DMS53 treated with DMSO at 0.1 percent for 48 hours (cell line): Measurements from ENCODE around the gene LRFN2.

Source experiments
- DNase-seq: peaks from one replicate; lab custom pipeline; 2025; ENCODE audit not compliant: unreplicated experiment; lab: John Stamatoyannopoulos, UW

LRFN2 gene

DNA sequence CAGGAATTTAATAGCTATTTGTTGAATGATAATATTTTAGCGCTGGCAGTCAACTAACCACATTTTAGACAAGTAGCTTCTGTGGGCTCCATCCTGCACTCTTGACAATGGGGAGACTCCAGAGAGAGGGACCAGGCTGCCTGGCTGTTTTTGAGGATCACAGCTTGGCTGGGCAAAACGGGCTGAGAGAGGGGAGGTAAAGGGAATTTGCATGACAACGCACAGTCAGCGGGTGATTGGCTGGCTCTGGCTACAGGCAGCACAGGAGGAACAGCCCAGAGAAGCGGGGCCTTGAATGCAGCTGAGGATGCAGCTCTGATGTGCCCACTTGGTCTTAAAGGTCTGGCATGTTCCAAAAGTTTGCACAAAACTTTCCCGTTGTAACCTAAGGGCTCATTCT is 41.2 kb downstream of the LRFN2 start:
- DNase-seq, result no peak

DNA sequence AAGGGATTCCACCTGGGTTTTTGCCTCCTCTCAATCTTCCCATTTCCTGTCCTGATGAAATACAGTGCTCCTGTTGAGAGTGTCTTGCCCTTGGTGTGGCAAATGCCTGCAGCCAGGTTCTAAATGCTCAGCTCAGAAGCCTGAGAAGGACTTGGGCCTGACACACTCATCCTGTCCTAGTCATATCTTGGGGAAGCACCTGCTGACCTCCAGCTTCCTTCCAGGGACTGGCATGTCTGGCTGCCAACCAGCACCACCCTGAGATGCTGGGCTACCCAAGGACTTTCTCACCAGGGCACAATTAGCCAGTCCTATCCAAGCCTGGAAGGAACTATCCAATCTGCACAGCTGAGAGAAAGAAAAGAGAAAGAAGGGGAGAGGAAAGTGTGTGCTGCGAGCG is 43.4 kb downstream of the LRFN2 start:
- DNase-seq, result no peak

DNA sequence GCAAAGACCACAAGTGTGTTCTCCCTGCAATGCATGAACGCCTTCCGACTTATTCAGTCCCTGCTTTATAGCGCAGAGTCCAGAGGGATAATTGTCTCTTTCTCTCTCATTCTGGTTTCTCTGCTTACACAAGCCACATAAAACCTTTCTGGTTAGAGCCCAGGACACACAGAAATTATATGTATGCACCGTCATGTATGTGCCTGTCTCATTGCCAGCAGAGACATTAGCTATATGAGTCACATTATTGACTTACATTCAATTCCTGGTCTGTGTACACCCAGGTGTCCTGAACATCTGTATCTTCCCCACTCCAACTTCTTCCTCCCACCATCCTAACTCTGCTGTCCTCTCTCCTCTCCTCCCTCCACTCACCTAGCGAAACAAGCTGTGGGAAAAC is 44.0 kb downstream of the LRFN2 start:
- no peak for DNase-seq

DNA sequence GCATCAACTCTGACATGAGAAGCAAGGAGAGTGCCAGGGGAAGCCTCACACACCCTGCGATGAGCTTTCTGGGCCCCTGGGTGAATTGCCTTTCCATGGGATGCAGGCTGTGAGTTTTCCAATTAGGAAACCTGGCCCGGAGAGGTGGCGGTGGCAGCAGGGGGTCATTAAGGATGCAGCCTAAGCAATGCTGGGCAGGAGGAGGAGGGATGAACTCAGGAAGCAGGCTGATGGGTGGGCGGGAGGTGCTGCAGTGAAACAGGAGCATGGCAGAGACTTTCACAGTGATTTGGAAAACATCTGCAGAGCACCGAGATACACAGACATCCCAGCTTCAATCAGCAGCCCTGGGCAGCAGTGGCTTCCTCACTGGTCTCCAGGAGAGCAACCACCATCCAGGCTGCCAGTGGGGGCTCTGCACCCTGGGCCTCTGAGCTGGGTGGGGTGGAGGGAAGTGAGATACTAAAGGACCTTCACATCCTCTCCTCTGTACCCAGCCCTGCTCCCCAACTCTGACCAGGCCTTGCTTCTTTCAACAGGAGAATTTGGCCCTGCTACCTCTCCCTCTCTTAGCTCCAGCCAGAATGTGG is 44.9 kb downstream of the LRFN2 start:
- DNase-seq, result no peak

DNA sequence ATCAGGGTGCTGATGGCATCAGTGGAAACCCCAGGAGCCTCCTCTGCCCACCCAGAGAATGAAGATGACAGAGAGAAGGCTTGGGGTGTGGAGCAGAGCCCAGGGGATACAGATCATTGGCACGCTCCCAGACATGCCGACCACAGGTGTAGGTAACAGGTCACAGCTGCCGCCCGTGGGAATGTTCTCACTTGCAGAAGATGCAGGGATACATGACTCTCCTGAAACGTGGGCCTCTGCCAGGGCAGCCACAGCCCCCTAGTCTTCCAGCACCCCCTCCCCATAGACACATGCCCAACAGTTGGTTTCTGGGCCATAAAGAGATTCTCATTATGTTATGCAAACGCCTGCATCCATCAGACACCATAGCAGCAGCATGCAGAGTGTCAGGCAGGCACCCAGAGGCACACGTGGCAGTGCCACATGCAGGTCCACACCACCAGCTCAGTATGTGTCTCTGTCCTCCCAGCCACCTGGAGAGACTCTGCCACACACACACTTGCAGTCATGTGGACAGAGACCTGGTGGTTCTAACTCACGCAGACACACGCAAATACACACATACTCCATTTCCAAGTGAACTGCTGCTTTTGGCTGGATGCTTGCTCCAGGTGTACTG is 45.5 kb downstream of the LRFN2 start:
- no peak for DNase-seq

DNA sequence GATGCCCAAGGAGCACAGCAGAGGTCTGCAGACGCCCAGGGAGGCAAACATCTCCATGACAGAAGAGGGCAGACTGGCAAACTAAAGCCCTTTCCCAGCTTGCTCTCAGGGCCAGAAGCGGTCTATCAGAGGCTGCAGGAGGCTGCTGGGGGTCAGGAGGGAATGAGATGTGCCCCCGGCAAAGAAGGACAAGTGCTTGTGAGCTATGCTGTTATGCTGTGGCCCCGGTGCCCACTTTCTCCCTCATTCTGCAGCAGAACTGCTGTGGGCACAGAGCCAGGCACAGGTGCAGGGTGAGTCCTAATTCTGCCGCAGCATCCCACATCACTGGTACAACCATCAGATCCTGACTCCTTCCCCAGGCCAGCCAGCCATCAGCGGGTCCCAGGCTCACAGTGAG is 46.4 kb downstream of the LRFN2 start:
- no peak for DNase-seq

DNA sequence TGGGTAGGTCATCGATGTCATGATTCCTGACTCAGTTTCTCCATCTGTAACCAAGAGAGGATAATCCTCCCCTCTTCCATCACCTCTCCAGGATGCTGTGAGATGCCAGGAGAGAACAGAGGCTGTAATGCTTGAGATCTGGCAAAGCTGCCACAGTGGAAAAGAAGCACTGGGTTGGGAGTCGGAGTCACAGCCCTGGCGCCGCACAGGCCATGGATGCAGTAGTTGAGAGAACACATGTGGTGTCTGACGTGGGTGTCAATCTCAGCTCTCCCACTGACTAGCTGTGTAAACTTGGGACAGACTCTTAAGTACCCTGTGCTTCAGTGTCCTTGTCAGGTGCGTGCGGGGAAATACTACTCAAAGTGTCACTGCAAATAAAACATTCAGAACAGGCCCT is 47.3 kb downstream of the LRFN2 start:
- DNase-seq, result no peak

DNA sequence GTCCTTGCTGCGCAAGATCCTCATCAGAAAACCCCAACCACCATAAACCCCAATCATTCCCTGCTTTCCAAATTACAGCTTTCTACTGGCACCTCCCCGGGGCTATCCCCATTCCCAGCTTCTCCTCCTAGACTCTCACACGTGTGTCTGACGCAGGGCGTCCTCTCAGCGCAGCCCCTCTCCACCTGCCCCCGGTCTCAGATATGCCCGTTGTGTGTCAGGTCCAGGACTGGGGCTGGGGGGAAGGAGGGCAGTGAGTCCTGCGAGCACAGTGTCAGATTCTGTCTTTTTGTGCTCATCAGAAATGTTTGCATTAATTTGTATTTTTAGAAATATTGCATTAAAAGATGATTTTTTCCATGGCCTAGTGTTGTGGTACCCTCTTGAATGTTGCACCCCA is 48.6 kb downstream of the LRFN2 start:
- no peak for DNase-seq

DNA sequence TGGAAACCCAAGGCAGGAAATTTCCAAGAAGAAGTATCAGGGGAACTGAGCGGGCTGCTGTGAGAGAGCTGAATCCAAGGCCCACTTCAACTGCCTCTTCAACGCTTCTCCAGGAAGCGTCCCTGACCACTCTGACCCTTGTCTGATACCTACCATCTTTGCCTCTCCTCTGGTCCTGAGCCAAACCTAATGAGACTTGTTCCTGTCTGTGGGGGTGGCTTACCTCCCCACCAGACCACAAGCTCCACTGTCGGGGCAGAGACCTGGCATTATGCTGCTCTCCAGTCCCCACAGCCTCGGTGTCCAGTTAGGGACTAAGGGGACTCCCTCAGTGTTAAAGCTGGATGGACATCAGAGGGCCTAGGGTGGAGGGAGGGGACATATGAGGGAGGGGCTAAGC is 49.7 kb downstream of the LRFN2 start:
- DNase-seq, result no peak

DNA sequence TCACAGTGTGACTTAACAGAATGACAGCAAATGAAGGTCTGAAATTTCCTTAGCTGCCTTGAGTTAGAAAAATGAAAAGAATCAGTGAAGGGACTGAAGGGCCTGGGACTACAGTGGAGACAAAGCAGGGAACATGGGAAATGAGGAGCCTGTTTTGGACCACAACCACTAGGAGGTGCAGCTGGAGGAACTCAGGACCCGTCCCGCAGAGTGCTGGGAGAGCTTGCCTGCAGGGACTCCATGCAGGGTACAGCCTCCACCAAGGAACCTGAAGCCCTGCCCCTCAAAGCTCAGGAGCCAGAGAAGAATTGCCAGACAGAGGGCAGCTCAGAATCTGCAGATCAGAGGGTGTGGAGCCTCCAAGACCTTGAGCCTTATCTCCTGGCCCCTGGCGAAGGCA is 50.7 kb downstream of the LRFN2 start:
- no peak for DNase-seq

DNA sequence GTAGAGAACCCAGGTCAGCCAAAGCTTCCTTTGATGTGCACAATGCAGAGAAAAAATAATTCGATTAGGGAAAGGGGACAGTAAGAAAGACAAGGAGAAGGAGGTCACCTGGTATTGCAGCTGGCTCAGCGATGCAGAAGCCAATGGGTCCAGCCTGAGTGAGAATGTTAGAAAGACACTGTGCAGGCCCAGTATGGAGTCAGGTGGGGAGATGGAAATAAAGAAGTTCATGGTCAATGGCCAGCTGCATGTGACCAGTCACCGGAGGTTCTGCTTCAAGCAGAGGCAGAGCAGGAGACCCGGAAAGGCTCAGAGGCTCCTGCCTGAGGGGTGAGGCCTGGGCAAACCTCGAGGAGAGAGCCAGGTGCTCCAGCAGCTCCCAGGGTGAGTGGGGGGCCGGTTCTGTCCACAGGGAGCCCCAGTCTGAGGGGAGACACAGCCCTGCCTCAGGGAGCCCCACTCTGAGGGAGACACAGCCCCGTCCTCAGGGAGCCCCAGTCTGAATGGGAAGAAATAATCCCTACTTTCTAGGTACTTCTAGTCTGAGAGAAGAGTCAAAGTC is 51.3 kb downstream of the LRFN2 start:
- no peak for DNase-seq

DNA sequence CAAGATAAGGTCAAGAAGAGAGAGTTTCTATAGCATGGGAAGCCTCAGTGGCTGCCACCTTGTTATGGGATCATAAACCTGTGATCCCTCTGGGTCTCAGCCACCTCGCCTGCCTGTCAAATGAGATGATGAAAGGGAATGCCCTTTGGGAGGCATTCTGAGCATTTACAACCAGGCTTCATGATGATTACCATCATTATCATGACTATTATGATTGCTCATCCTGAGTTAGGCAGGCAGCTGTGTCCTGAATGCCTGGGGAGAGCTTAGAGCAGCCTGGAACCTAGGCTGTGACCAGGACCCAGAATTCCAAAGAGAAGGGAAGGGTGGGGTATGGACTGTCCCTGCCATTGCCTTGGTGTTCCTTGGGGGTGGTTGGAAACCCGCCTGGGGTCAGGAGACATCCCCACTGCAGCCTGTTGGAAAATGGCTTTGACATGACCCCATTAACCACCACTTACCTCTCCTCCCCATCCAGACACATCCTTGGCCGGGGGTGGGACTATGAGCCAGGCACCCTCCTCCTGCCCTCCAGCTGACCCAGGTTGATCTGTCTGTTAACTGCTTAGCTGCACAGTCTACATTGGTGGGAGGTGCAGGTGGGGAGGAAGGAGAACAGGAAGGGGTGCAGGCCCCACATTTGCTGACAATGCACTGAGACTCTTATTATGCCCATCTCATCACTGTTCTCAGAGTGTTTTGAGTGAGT is 51.9 kb downstream of the LRFN2 start:
- no peak for DNase-seq

DNA sequence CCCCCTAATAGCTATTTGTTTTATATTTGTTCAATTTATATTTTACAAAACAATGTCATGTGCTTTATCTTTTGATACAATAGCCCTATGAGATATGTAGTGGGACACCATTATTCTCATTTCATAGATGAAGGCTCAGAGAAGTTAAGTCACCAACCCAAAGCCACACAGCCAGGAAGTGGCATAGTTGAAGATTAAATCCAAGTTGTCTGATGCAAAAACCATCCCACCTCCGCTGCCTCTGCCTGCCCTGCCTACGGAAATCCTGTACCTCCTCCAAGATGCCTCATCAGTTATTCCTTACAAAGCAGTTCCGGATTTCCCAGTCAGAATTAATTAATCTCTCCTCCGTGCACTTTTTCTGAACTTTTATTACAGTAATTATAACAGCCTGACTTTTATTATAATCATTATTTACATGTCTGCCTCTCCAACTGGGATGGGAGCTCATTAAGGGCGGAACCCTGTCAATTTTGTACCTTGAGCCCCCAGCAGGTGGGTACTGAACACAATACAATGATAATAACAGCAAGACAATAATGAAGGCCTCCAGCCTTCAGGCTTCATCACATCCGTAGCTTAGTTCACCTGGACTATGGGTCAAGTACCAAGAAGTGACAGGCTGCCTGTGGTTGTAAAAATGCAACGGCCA is 54.7 kb downstream of the LRFN2 start:
- DNase-seq, result no peak

DNA sequence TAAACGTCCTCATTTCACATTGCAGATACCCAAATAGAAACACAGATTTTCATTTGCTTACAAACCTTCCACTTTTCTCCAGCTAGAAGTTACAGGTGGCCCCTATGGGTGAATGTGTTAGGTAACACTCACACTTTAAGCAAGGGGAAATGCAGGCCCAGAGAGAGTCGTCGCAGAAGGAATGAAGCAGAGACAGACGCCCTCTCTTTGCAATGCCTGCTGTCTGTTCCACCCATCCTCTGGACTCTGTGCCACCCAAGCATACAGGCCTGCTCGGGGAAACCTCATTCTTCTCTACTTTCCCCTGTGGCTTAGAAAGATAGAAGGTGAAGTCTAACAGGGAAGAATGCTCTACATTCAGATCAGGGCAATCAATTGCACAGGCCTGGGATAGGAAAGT is 57.2 kb downstream of the LRFN2 start:
- DNase-seq, result no peak

DNA sequence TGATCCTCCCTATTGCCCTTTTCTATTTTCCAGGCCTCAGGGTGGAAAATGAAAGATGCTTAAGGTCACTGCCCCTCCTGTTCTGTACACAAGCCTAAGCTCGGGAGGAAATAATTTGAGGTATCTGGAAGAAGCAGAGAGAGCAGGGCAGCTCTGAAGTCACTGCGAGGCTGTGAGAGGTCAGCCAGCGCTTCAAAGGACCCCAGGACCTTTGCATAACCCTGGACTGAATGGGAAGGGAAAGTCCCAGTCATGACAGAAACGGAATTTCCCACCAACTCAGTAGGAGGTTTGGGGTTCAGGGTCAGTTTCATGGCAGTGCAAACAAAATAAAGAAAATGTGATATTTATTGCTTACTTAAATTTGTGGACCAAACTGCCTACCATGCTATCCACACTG is 58.1 kb downstream of the LRFN2 start:
- no peak for DNase-seq

DNA sequence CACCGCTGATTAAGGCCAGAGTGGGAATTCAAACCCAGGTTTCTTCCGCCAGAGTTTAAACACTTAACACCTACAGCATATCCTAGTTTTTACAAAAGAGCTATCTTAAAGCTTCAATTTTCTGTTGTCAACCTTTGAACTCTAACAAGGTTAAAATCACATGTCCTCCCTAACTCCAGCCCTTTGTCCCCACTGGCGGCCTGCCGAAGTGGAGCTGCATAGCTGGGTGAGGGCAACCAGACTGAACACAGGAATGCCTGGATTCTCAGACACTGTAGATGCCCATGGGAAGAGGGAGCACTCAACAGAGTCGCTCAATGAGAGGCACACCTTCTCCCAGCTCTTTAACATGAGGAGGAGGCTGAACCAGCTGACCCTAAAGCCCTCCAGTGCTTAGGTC is 59.1 kb downstream of the LRFN2 start:
- DNase-seq, result no peak

DNA sequence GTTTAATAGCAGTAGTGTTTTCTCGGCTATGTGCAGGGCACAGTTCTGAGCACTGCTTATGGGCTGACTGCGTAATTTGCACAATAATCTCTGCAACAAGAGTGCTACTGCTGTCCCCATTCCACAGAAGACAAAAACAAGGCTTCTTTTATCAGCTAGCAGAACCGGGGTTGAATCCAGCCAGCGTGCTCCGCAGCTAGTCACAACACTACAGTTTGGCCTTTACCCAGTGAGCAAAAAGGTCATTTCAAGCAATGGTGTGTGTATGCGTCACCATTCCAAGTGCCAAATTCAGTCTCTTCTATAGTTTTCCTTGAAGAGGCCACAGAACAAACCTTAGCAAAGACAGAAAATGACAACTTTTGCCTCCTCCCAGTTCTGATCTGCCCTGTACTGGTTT is 61.1 kb downstream of the LRFN2 start:
- no peak for DNase-seq

DNA sequence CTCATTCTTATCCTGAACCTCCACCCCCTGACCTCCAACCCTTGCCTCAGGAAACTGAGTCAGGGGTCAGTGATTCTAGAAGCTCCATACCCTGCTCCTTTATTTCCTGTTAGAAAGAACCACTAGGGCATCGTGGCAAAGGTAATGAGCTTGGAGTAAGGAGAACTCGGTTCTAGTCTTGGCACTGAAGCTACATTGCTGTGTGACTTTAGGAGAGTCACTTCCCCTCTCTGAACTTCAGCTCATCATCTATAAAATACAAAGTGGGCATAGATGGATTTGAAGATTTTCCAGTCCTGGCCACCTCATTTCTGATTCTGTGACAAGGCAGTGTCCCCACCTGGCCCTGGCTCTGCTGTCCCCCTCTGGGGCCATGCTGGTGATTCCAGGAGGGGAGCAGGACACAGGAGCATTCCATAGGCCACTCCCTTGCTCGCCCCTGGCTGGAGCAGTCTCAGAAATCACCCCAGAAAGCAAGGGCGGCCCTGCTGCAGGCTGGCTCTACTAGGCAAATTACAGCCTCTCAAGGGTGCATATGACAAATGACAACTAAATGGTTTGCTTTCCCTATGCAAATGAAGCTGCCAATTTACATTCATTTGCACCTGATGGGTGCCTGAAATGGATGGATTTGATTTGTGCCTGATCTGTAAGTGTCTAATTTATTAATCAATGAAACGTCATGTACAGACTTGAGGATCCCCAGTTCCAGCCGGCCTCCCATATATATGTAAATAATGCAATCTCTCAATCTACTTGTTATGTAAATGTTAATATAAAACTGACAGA is 62.2 kb downstream of the LRFN2 start:
- no peak for DNase-seq

DNA sequence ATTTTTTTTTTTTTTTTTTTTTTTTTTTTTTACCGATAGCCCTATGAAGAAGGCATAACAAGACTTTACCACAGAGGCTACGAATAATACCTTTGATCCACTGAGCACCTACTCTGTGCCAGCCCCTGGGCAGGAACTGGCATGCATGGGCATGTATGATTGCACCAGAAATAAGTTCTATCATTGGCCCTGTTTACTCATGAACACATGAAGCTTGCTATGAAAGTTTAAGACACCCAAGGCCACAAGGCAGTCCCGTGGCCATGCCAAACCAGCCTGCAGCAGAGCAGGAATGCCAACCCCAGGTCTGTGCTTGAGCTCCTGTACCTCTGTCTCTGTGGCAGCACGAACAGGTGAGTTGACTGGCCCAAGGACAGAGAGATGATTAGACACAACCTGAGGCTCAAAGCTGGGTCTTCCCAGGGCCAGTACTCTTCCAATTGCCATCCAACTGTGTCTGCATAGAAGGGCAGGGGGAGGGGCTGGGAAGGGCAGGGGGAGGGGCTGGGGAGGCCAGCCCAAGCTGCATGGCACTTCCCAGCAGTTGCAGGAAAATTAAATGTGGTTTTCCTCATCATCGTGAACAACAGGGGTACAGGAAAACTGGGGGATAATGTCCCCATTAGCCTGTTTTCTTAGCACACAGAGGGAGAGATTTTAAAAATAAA is 63.5 kb downstream of the LRFN2 start:
- DNase-seq, result no peak

DNA sequence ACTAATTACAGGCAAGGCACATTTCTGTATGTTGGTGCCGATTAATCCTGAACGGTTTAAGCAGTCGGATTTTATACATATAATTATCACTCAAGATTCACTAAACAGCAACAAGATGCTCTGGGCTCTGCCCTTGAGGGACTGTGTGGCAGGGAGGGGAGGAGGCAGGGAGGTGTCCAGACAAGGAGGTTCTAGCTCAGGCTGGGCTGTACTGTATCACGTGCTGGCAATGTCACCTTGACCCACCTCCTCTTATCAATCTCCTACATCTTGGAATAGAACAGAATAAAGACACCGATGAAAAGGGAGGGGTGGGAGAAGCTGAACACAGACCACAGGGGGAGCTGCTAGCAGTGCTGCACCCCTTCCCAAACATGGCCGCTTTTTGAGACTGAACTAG is 65.7 kb downstream of the LRFN2 start:
- no peak for DNase-seq

DNA sequence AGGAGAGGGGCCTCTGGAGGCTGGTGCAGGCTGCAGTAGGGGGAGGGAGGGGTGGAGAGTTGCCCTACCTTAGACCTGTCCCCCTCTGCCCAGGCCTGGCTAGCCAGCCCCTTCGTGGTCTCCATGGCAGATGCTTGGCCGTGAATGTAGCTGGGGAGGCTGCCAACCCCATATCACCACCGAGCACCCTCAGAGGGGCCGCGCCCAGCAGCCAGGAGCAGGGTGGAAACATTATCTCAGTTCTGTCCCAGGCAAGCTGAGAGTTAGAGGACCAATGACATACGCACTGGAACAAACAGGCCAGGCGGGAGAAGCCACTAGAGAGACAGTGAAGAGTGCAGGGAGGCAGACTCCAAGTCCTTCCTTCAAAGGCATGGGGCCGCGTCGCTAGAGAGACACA is 66.5 kb downstream of the LRFN2 start:
- no peak for DNase-seq
